Embryonic facial prominence (tissue), 1 donor: ENCODE data around the gene FUT2.
A peak's percentile ranks its signal among the peaks of the same experiment; 100 is the strongest.
"Not testable (repeated sequence)": the region's sequence is repeated elsewhere in the genome, so short reads cannot be mapped to it uniquely, and the experiment has no call there.

Experiments used
- DNase-seq: peaks from one replicate; pipeline ENCODE4 v3.0.0-alpha.2; 2016; ENCODE audit errors: extremely low spot score

Gene FUT2

GRCh38 chr19:48670699-48671445 is 24.9 kb upstream of the FUT2 start:
- peak; percentile 44 for DNase-seq

- DNase-seq = no peak
Measured at GRCh38 chr19:48671446-48671995, 24.2 kb upstream of the FUT2 start.

GRCh38 chr19:48672994-48673393 is 22.8 kb upstream of the FUT2 start, which contains the start of gene NTN5:
Gene NTN5 (minus strand): TSS chr19:48673017. CDS start chr19:48670986, 2,031 bp downstream.
- DNase-seq = no peak

GRCh38 chr19:48673436-48674100 is 22.2 kb upstream of the FUT2 start:
- no peak for DNase-seq

GRCh38 chr19:48674216-48674809 is 21.5 kb upstream of the FUT2 start:
- no peak for DNase-seq

GRCh38 chr19:48674921-48675824 is 20.6 kb upstream of the FUT2 start:
- DNase-seq = peak; percentile 78

GRCh38 chr19:48676487-48676886 is 19.3 kb upstream of the FUT2 start:
- no peak for DNase-seq

GRCh38 chr19:48676887-48677286 is 18.9 kb upstream of the FUT2 start:
- DNase-seq = no peak

GRCh38 chr19:48678201-48678600 is 17.6 kb upstream of the FUT2 start:
- no peak for DNase-seq

GRCh38 chr19:48680006-48680405 is 15.8 kb upstream of the FUT2 start:
- not testable (repeated sequence) for DNase-seq

GRCh38 chr19:48680436-48681126 is 15.2 kb upstream of the FUT2 start:
- no peak for DNase-seq

GRCh38 chr19:48681127-48681470 is 14.7 kb upstream of the FUT2 start:
- no peak for DNase-seq

- no peak for DNase-seq
Measured at GRCh38 chr19:48683349-48683748, 12.4 kb upstream of the FUT2 start.

- no peak for DNase-seq
Measured at GRCh38 chr19:48685583-48685982, 10.2 kb upstream of the FUT2 start.

- DNase-seq = no peak
Measured at GRCh38 chr19:48686088-48686487, 9.7 kb upstream of the FUT2 start.

GRCh38 chr19:48686637-48687036 is 9.1 kb upstream of the FUT2 start:
- not testable (repeated sequence) for DNase-seq

- DNase-seq = no peak
Measured at GRCh38 chr19:48687776-48688175, 8.0 kb upstream of the FUT2 start.

- no peak for DNase-seq
Measured at GRCh38 chr19:48689449-48689848, 6.3 kb upstream of the FUT2 start.

GRCh38 chr19:48693629-48694028 is 2.1 kb upstream of the FUT2 start:
- DNase-seq = not testable (repeated sequence)

- no peak for DNase-seq
Measured at GRCh38 chr19:48696353-48697010, 711 bp downstream of the FUT2 start.
